PC-3 (cell line): ENCODE measurements around the gene CORO2B. TPM values are rescaled to one million over a fixed set of nuclear protein-coding genes. Genes with fewer than 3 reads are reported as not detected.
A peak's percentile ranks its signal among the peaks of the same experiment; 100 is the strongest.

Source experiments
- ATAC-seq: fragments of 200-7000 bp; cut with Tn5 transposase; 2 replicates; pipeline ENCODE4 v1.9.1; 2020; ENCODE audit warnings: mild to moderate bottlenecking, moderate library complexity
- BruUV-seq: library from RNA; stranded (reverse); fragments of 400-500 nt; replicated peaks from 2 replicates; lab custom pipeline; 2021; lab: Mats Ljungman, UMichigan
- CTCF ChIA-PET: fragments of 300-600 bp; sonication (Branson Sonifier 250); formaldehyde crosslinking; loops from one replicate; lab custom pipeline; 2022; ENCODE audit warnings: antibody characterized with exemption; lab: Charles Lee
- POLR2A ChIA-PET: fragments of 300-600 bp; sonication (Branson Sonifier 250); formaldehyde crosslinking; loops from one replicate; lab custom pipeline; 2022; ENCODE audit warnings: antibody characterized with exemption; ENCODE audit not compliant: unreplicated experiment; lab: Charles Lee
- DNase-seq: peaks from one replicate; pipeline ENCODE4 v3.0.0-alpha.2; 2015
- H2AFZ ChIP-seq: fragments of 300-600 bp; sonication (generic); 2 replicates; pipeline ENCODE4 v1.6.0; 2016; ENCODE audit warnings: antibody characterized with exemption, low read length
- H3F3A ChIP-seq: fragments of 300-600 bp; sonication (generic); one replicate; pipeline ENCODE4 v1.6.0; 2017; ENCODE audit warnings: antibody characterized with exemption, low read length, control low read depth, mild to moderate bottlenecking; ENCODE audit not compliant: unreplicated experiment
- H3K27ac ChIP-seq: fragments of 300-600 bp; sonication (generic); 2 replicates; pipeline ENCODE4 v1.5.1; 2016; ENCODE audit warnings: mild to moderate bottlenecking, low read length
- H3K27me3 ChIP-seq: fragments of 300-600 bp; sonication (generic); 2 replicates; pipeline ENCODE4 v1.6.1; 2016; ENCODE audit warnings: low read length, mixed read lengths
- H3K36me3 ChIP-seq: fragments of 300-600 bp; sonication (generic); 2 replicates; pipeline ENCODE4 v1.6.1; 2016; ENCODE audit warnings: low read depth, mixed run types, low read length, mixed read lengths
- H3K4me1 ChIP-seq: fragments of 300-600 bp; sonication (generic); 2 replicates; pipeline ENCODE4 v1.5.1; 2016; ENCODE audit warnings: low read length; ENCODE audit not compliant: insufficient read depth
- H3K4me2 ChIP-seq: fragments of 300-600 bp; sonication (generic); 2 replicates; pipeline ENCODE4 v1.6.0; 2016; ENCODE audit warnings: low read length
- H3K4me3 ChIP-seq: fragments of 300-600 bp; sonication (generic); 2 replicates; pipeline ENCODE4 v1.5.1; 2016; ENCODE audit warnings: mild to moderate bottlenecking, low read length, mixed read lengths
- H3K79me2 ChIP-seq: fragments of 300-600 bp; sonication (generic); 2 replicates; pipeline ENCODE4 v1.6.1; 2017; ENCODE audit warnings: low read length, mixed read lengths
- H3K9ac ChIP-seq: fragments of 300-600 bp; sonication (generic); 2 replicates; pipeline ENCODE4 v1.6.0; 2016; ENCODE audit warnings: mild to moderate bottlenecking, low read length
- H3K9me2 ChIP-seq: fragments of 300-600 bp; sonication (generic); replicated peaks from 2 replicates; pipeline ENCODE4 v1.6.1; 2016; ENCODE audit warnings: mixed run types, low read length, mixed read lengths
- H3K9me3 ChIP-seq: fragments of 300-600 bp; sonication (generic); 2 replicates; pipeline ENCODE4 v1.6.1; 2016; ENCODE audit warnings: low read length, mixed read lengths
- H4K20me1 ChIP-seq: fragments of 300-600 bp; sonication (generic); 2 replicates; pipeline ENCODE4 v1.6.1; 2016; ENCODE audit warnings: low read length, mixed read lengths
- EZH2 ChIP-seq: fragments of 300-600 bp; sonication (generic); IDR thresholded peaks from one replicate; pipeline ENCODE4 v1.6.1; 2017; ENCODE audit warnings: antibody characterized with exemption, mild to moderate bottlenecking, low read length; ENCODE audit not compliant: unreplicated experiment
- EZH2phosphoT487 ChIP-seq: fragments of 300-600 bp; sonication (generic); IDR thresholded peaks from 2 replicates; pipeline ENCODE4 v1.6.1; 2018; ENCODE audit warnings: mild to moderate bottlenecking, antibody characterized with exemption, low read length, borderline replicate concordance
- intact Hi-C: fragments of 100-400 bp; cut with micrococcal nuclease; formaldehyde crosslinking; loops from 2 replicates; pipeline ENCODE4 v1.9.0; 2023
- total RNA-seq: library from RNA; depleted of rRNA; stranded (reverse); fragments of >200 nt; gene quantifications from 2 replicates; pipeline ENCODE4 v1.2.3, GENCODE V29; 2014
- TF ChIP-seq, protein P1 (sequence below): fragments of 300-600 bp; sonication (generic); conservative IDR thresholded peaks from 2 replicates; pipeline ENCODE4 v1.5.1; 2017; ENCODE audit warnings: antibody characterized with exemption, low read depth, mild to moderate bottlenecking, low read length

The CORO2B gene
- total RNA-seq, 1 experiment from 2014 or later = 0.66 TPM

DNA sequence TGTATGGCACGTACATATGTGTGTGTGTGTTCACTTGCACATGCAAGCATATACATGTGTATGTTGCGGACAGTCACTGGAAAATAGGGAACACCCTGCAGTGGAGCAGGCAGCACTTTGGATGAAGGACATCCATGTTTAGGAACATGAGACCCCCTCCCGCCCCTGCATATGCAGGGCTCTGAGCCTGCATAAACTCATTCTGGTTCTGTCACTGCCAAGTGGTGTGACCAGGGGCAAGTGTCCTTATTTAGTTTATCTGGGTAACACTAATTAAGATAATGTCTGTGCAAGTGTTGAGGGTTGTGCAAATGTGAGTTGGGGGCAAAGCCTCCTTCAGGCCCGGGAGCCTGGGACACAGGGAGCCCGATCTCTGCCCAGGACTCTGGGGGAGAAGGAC, 105.7 kb downstream of the CORO2B start:
- Histone ChIP-seq H3K27me3 (no peaks in the 10 kb centered on the region), H2AFZ (no peak overlapping the region), H3K4me2 (no peak overlapping the region), H3K36me3 (no peaks in the 10 kb centered on the region), H3K4me1 (no peaks in the 10 kb centered on the region), H4K20me1 (no peaks in the 10 kb centered on the region), H3K27ac (no peak overlapping the region), H3K79me2 (no peaks in the 10 kb centered on the region), H3K4me3 (no peak overlapping the region), H3K9ac (no peak overlapping the region), H3F3A (no peaks in the 10 kb centered on the region), H3K9me2 (no peaks in the 10 kb centered on the region), H3K9me3 (no peaks in the 10 kb centered on the region)
- TF ChIP-seq, protein P1, sequence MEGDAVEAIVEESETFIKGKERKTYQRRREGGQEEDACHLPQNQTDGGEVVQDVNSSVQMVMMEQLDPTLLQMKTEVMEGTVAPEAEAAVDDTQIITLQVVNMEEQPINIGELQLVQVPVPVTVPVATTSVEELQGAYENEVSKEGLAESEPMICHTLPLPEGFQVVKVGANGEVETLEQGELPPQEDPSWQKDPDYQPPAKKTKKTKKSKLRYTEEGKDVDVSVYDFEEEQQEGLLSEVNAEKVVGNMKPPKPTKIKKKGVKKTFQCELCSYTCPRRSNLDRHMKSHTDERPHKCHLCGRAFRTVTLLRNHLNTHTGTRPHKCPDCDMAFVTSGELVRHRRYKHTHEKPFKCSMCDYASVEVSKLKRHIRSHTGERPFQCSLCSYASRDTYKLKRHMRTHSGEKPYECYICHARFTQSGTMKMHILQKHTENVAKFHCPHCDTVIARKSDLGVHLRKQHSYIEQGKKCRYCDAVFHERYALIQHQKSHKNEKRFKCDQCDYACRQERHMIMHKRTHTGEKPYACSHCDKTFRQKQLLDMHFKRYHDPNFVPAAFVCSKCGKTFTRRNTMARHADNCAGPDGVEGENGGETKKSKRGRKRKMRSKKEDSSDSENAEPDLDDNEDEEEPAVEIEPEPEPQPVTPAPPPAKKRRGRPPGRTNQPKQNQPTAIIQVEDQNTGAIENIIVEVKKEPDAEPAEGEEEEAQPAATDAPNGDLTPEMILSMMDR = no peak
- TF ChIP-seq EZH2 = no peak
- no peak for TF ChIP-seq EZH2phosphoT487
- DNase-seq = no peak
- intact Hi-C loops = no loop called here
- no TSS peak for BruUV-seq
- ChIA-PET CTCF (no interaction called here), POLR2A (no interaction called here)
- ATAC-seq = no peak

DNA sequence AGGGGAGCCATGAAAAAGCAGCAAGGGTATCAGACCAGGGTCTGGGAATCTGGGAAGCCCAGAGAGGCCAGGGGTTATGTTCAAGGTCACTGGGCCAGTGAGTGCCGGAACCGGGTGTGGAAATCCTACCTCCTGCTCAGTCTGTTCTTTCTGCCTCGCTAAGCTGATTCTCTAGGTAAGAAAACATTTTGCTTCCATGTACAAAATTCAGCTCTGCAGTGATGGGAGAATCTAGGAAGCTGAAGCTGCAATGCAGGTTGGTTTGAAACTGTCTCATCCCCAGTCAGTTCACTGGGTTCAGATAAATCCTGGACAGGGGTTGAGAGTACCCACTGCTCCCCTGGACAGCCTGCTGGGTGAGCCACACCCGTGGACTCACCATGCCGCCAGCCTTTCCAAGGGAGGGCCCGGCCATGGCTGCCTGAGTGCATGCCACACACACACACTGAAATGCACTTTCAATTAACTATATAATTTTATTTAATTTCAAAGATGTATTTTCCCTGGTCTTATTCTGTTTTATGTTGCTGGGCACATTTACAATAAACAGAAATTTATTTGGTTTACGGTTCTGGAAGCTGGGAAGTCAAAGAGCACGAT, 108.4 kb downstream of the CORO2B start:
- Histone ChIP-seq H3K27ac (no peak overlapping the region), H3K4me3 (no peak overlapping the region), H3K9ac (no peak overlapping the region), H3F3A (no peaks in the 10 kb centered on the region), H3K79me2 (no peaks in the 10 kb centered on the region), H3K9me2 (no peaks in the 10 kb centered on the region), H3K36me3 (no peaks in the 10 kb centered on the region), H3K4me2 (no peak overlapping the region), H4K20me1 (no peaks in the 10 kb centered on the region), H3K4me1 (no peaks in the 10 kb centered on the region), H3K9me3 (no peaks in the 10 kb centered on the region), H3K27me3 (no peaks in the 10 kb centered on the region), H2AFZ (no peak overlapping the region)
- ATAC-seq = no peak
- TF ChIP-seq EZH2phosphoT487 (no peak), EZH2 (no peak)
- TF ChIP-seq, protein P1 = no peak
- no TSS peak for BruUV-seq
- POLR2A ChIA-PET = no interaction called here
- intact Hi-C loops = no loop called here
- no peak for DNase-seq
- CTCF ChIA-PET = no interaction called here

DNA sequence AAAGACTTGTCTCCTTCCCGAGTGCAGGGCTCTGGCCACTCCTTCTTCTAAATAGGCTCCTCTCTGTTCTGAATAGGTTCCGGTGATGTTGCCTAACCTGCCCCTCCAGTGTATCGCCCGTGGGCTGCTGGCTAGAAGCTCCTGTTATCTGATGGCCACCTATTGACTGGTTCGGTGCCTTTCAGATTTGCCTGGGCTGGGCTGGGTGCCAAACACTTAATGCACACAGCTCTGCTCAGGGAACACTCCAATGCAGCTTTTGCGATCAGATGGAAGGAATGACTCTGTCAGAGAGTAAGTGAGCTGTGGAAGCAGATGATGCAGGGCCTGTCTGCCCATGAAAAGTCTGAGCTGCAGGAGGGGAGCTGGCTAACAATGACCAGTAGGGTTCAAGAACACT, 112.9 kb downstream of the CORO2B start:
- H3K9me2 ChIP-seq = no peaks in the 10 kb centered on the region
- H2AFZ ChIP-seq = no peak overlapping the region
- ATAC-seq = no peak
- H3K4me1 ChIP-seq = no peaks in the 10 kb centered on the region
- no peak overlapping the region for H3K4me2 ChIP-seq
- no TSS peak for BruUV-seq
- H3K79me2 ChIP-seq = no peaks in the 10 kb centered on the region
- H3K9me3 ChIP-seq = no peaks in the 10 kb centered on the region
- H3K4me3 ChIP-seq = no peak overlapping the region
- no peaks in the 10 kb centered on the region for H4K20me1 ChIP-seq
- no peak overlapping the region for H3K9ac ChIP-seq
- POLR2A ChIA-PET = no interaction called here
- peak; percentile 14 for DNase-seq
- no peaks in the 10 kb centered on the region for H3K27me3 ChIP-seq
- H3K36me3 ChIP-seq = no peaks in the 10 kb centered on the region
- intact Hi-C loops = no loop called here
- CTCF ChIA-PET = no interaction called here
- no peak overlapping the region for H3K27ac ChIP-seq
- TF ChIP-seq EZH2 (no peak), EZH2phosphoT487 (no peak)
- TF ChIP-seq, protein P1 = no peak
- no peaks in the 10 kb centered on the region for H3F3A ChIP-seq
